ENCODE measurements around the gene EIF4A3.

The EIF4A3 gene

GRCh38 chr17:80124351-80124981 lies 22.5 kb downstream of the EIF4A3 start:
- FAIRE-seq = no peak
- TF ChIP-seq CTCF (IDR thresholded peaks at IDR 0.05; ENCODE audit: insufficient read depth, missing control alignments) = peak; percentile 55
- no peak for DNase-seq (ENCODE audit: insufficient read length, low spot score)

- TF ChIP-seq CTCF (IDR thresholded peaks at IDR 0.05; ENCODE audit: insufficient read depth, missing control alignments) = no peak
- DNase-seq (ENCODE audit: insufficient read length, low spot score) = no peak
- FAIRE-seq = no peak
Measured at GRCh38 chr17:80123791-80124190, 23.1 kb downstream of the EIF4A3 start.

- no peak for TF ChIP-seq CTCF (IDR thresholded peaks at IDR 0.05; ENCODE audit: insufficient read depth, missing control alignments)
- DNase-seq (ENCODE audit: insufficient read length, low spot score) (no peak), FAIRE-seq (no peak)
Measured at GRCh38 chr17:80122926-80123505, 23.9 kb downstream of the EIF4A3 start.

- FAIRE-seq = no peak
- TF ChIP-seq CTCF (IDR thresholded peaks at IDR 0.05; ENCODE audit: insufficient read depth, missing control alignments) = no peak
- DNase-seq (ENCODE audit: insufficient read length, low spot score) = no peak
Measured at GRCh38 chr17:80122026-80122575, 24.8 kb downstream of the EIF4A3 start.

- no peak for TF ChIP-seq CTCF (IDR thresholded peaks at IDR 0.05; ENCODE audit: insufficient read depth, missing control alignments)
- no peak for DNase-seq (ENCODE audit: insufficient read length, low spot score)
- FAIRE-seq = no peak
Measured at GRCh38 chr17:80119839-80120238, 27.1 kb downstream of the EIF4A3 start.

GRCh38 chr17:80119271-80119791 lies 27.6 kb downstream of the EIF4A3 start:
- no peak for DNase-seq (ENCODE audit: insufficient read length, low spot score)
- no peak for TF ChIP-seq CTCF (IDR thresholded peaks at IDR 0.05; ENCODE audit: insufficient read depth, missing control alignments)
- no peak for FAIRE-seq
